HG02885 (cell line): ENCODE results near the gene PPP1R11.
A peak's percentile ranks its signal among the peaks of the same experiment; 100 is the strongest.
"Not testable (repeated sequence)": the region's sequence is repeated elsewhere in the genome, so short reads cannot be mapped to it uniquely, and the experiment has no call there.

ENCODE experiments used
- ATAC-seq: cut with Tn5 transposase; IDR thresholded peaks from one replicate; pipeline ENCODE4 v1.9.1; 2021; ENCODE audit warnings: mild to moderate bottlenecking; ENCODE audit not compliant: unreplicated experiment, poor library complexity

The PPP1R11 gene

DNA sequence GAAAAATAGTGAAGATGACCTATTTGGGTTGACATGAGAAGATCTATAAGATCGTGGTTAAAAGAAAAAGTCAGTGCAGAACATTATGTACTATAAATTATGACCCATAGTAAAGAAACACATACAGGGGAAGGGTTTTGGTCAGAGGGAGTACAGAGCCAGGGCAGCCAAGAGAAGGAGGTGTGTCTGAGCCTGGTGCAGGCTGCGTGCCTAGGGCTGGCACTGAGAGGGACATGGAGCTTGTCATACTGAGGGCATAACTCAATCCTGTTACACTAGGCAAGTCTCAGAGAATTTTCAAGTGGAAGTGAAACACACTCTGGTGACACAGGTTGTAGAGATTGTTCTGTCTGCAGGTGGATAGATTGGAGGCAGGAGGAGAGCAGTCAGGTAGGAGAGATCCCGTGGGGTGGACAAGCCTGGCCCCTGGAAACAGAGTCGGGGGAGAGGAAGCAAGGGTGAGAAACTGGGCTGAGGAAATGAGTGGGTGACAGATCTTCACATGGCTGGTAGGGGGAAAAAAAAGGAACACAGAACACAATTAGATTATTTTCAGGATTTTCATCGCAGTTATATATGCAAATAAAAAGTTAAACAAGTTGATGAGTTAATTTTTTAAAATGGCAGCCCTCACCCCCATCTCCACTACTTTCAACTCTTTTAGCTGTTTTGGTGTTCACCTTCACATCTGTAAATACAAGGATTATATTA, 27.1 kb downstream of the PPP1R11 start:
- no peak for ATAC-seq

- ATAC-seq, result no peak
Measured at GRCh38 chr6:30096829-30097228, 29.8 kb downstream of the PPP1R11 start.

GRCh38 chr6:30097902-30098768, 31.1 kb downstream of the PPP1R11 start:
- ATAC-seq, result no peak

GRCh38 chr6:30100154-30100553, 33.2 kb downstream of the PPP1R11 start:
- ATAC-seq, result no peak

DNA sequence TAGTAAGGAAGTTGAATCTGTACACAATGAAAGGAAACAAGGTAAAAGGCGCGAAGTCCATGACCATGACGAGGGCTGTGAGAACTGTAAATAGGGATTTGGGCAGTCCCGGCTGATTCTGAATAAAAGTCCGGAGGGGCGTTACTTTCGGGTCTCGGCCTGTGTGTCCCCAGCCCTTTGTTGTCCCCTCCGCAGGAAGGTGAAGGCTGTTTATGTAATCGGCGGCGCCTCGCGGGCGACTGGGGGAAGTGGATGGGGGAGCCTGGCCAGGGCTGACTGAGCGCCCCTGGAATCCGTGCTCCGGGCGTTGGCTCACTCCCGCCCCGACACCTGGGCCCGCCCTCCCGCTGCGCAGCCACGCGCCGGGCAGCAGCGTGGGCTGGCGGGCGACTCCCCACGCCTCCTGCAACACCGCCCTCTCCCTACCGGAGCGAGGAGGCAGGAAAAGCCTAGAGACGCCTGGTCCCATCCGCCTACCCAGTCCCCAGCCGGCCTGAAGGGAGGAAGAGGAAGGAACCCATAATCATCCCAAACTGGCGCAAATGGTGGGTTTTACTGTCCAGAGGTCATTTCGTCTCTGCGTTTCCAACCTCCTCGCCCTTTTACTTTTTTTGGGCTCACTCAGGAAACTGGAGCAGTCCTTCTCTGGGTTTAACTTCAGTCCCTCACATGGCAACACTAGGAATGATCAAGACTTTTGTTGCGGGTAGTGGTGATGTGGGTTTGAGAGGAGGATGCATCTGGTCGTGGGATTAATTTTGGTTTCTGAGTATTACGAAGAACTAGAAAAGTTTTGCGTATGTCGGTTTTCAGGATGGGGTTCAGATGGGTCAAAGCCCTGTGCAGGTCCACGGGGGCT, 33.8 kb downstream of the PPP1R11 start:
- ATAC-seq, result no peak

DNA sequence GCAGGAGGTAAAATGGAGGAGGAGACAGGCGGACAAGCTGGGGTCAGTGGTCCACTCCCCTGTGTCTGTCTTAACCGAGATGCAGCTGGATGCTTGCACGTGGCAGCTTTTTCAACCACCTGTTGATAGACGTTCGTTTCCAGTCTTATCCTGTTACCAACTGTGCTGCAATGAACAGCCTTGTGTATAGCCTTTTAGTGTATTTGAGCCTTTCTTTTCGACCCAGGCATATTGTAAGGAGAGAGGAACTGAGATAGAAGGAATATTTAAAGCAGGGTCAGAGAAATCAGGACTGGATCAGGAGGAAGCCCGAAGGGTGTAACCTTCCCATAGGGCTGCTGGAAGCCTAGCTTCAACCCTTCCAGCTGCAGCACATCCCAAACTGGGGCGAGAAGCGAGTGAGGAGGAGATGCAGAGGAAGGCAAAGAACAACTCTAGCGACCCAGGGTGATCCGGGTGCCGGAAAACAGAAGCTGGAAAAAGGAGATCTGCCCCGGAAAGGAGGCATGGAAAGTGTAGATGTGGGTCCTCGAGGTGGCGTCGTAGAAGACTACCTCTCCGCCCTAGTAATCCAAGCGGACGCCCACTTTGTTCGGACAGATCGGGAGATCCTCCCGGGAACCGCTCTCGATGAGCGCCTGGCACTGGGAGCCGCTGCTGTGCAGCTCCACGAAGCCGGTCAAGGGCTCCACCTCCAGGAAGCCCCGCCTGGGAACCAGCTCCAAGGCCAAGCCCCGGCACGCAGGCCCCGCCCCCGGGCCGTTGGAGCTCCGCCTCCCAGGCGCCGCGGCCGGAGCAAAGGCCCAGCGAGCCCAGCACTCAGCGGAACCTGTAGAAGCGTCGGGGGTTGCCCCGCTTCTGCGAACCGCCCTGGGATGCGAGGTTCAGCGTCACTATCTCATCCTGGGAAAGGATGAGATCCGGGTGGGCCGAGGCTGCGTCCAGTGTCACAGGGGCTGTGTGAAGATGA, 34.7 kb downstream of the PPP1R11 start:
- ATAC-seq, result peak; percentile 72

- no peak for ATAC-seq
Measured at GRCh38 chr6:30102414-30102969, 35.5 kb downstream of the PPP1R11 start.

- ATAC-seq, result peak; percentile 72
Measured at GRCh38 chr6:30102970-30103871, 36.2 kb downstream of the PPP1R11 start.

- no peak for ATAC-seq
Measured at GRCh38 chr6:30103872-30104179, 36.8 kb downstream of the PPP1R11 start.

- no peak for ATAC-seq
Measured at GRCh38 chr6:30104661-30105060, 37.7 kb downstream of the PPP1R11 start.

GRCh38 chr6:30111266-30111856, 44.4 kb downstream of the PPP1R11 start:
- no peak for ATAC-seq

DNA sequence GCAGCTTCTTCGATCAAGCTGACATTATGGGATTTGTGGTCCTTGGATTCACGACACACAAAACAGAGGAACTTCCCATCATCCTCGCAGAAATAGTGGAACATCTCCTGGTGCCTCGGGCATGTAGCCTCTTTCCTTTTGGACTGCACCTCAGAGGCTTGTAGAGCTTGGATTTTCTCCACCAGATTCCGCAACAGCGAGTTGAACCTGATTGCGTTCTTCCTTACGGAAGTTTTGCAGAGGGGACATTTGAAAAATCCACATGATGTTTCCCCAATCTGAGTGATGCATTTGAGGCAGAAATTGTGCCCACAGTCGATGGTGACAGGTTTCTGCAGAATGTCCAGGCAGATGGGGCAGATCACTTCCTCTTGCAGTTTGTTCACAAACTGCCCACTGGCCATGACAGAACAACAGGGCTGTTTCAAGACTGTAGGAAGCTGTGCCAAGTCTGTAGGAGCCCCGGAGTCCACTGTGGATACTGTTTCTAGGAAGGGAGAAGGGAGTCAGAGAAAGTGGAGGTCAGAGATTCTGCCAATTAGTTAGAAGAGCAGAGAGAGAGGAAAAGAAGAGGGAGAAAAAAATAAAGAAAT, 45.5 kb downstream of the PPP1R11 start:
- no peak for ATAC-seq

DNA sequence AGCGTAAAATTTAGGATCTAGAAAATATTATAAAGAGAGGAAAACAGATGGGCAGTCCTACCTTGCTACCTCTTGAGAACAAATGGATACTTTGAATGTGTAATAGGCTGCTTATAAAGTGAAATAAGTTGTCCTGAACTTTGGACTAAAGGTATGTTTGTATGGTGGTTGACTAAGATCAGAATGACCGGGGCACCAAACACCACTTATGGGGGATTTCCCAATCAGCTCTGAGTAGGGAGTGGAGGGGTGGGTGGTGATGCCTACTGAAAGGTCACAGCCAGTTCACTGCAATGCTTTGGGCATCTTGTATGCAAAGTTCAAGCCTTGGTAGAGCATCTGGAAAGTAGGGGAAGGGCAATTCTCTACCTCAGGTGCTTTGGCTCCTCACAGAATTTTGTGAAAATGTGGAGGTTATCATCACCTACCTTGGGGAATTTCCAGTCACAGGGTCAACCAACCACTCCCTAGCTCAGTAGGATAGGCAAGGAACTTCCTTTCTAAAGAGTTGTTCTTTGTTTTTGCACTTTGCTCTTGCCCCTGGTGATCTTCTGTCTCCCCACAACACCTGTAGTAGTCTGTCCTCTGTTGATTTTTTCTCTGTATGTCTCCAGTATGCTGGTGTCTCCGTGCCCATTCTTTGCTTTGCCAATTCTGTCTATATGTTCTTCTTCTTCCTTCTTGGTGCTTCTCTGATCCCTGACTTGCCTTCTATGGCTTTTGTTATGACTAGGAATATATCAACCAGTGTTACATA, 46.2 kb downstream of the PPP1R11 start, which contains the start of gene TRIM31:
Gene TRIM31, minus strand, starts transcription at position 88 of the 757 bp plus-strand sequence. CDS start 285 bp downstream, outside the sequence.
- ATAC-seq, result no peak

- ATAC-seq, result no peak
Measured at GRCh38 chr6:30113841-30114240, 46.8 kb downstream of the PPP1R11 start.

DNA sequence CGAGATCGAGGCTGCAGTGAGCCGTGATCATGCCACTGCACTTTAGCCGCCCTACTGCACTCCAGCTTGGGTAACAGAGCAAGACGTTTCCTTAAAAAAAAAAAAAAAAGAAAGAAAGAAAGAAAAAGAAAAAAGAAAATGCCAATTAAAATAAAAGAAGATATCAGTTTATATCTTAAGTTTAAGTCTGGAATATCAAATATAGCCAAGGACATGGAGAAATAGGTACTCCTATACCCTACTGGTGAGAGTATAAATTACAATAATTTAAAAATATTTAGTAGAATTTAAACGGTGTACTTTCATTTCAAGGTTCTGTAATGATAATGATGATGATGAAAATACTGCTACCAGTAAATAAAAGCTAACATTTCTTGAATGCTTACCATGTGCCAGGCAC, 49.7 kb downstream of the PPP1R11 start:
- no peak for ATAC-seq

GRCh38 chr6:30118691-30119090, 51.7 kb downstream of the PPP1R11 start:
- ATAC-seq, result not testable (repeated sequence)
